Upper lobe of left lung (tissue), 4 donors: ENCODE results near the gene MINDY3.
"Not testable (repeated sequence)": the region's sequence is repeated elsewhere in the genome, so short reads cannot be mapped to it uniquely, and the experiment has no call there.

Source experiments
- EP300 ChIP-seq, 4 donors: sonication (generic); formaldehyde crosslinking; IDR thresholded peaks; one replicate each; pipeline ENCODE4 v1.5.1; 2017; ENCODE audit warnings: antibody characterized with exemption in 4 of 4, control low read depth in 2 of 4
- POLR2A ChIP-seq, 4 donors: fragments of 450-650 bp; IDR thresholded peaks; one replicate each; pipeline ENCODE4 v1.5.1; 2016 to 2017; ENCODE audit warnings: antibody characterized with exemption in 4 of 4, mild to moderate bottlenecking in 2 of 4
- POLR2AphosphoS5 ChIP-seq, 2 donors: sonication (generic); formaldehyde crosslinking; IDR thresholded peaks; one replicate each; pipeline ENCODE4 v1.5.1; 2017; ENCODE audit warnings: antibody characterized with exemption in 2 of 2
- TF ChIP-seq, protein P1 (sequence below), 6 experiments: fragments of 450-650 bp in 4 of 6; fragments of 200-600 bp in 2 of 6; sonication (generic) in 2 of 6; IDR thresholded peaks; one replicate each; pipeline ENCODE4 v1.5.1; 2016 to 2019; ENCODE audit warnings: antibody characterized with exemption in 6 of 6

DNA sequence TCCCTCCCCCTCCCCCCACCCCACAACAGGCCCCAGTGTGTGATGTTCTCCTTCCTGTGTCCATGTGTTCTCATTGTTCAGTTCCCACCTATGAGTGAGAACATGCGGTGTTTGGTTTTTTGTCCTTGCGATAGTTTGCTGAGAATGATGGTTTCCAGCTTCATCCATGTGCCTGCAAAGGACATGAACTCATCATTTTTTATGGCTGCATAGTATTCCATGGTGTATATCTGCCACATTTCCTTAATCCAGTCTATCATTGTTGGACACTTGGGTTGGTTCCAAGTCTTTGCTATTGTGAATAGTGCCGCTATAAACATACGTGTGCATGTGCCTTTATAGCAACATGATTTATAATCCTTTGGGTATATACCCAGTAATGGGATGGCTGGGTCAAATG lies 99.1 kb downstream of the MINDY3 start:
- not testable (repeated sequence) for TF ChIP-seq EP300, POLR2A, POLR2AphosphoS5 (IDR thresholded peaks at IDR 0.05)
- TF ChIP-seq, protein P1, sequence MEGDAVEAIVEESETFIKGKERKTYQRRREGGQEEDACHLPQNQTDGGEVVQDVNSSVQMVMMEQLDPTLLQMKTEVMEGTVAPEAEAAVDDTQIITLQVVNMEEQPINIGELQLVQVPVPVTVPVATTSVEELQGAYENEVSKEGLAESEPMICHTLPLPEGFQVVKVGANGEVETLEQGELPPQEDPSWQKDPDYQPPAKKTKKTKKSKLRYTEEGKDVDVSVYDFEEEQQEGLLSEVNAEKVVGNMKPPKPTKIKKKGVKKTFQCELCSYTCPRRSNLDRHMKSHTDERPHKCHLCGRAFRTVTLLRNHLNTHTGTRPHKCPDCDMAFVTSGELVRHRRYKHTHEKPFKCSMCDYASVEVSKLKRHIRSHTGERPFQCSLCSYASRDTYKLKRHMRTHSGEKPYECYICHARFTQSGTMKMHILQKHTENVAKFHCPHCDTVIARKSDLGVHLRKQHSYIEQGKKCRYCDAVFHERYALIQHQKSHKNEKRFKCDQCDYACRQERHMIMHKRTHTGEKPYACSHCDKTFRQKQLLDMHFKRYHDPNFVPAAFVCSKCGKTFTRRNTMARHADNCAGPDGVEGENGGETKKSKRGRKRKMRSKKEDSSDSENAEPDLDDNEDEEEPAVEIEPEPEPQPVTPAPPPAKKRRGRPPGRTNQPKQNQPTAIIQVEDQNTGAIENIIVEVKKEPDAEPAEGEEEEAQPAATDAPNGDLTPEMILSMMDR (IDR thresholded peaks at IDR 0.05): not testable (repeated sequence)
